Measurements from ENCODE around the gene ALKBH6.

Gene ALKBH6

GRCh38 chr19:36028313-36029041 is 14.5 kb upstream of the ALKBH6 start:
- Histone ChIP-seq H3K27ac (ENCODE audit: low read length) (peak overlapping the region; percentile 11), H3K36me3 (ENCODE audit: control insufficient read depth in 2 of 2, insufficient read depth in 2 of 2, low read length in 2 of 2) (peaks cover 21 to 27% of the 10 kb centered on the region in 2 donors)

GRCh38 chr19:36027696-36028095 is 13.7 kb upstream of the ALKBH6 start:
- H3K36me3 ChIP-seq (ENCODE audit: control insufficient read depth in 2 of 2, insufficient read depth in 2 of 2, low read length in 2 of 2) = peaks cover 26 to 31% of the 10 kb centered on the region in 2 donors
- H3K9me3 ChIP-seq (ENCODE audit: control insufficient read depth in 2 of 2, low read length in 2 of 2) = no peaks in the 10 kb centered on the region
- no peak overlapping the region for H3K4me3 ChIP-seq (ENCODE audit: low read length in 2 of 2)
- no peaks in the 10 kb centered on the region for H3K27me3 ChIP-seq (ENCODE audit: control insufficient read depth in 1 of 2, insufficient read depth in 2 of 2, low read length in 2 of 2)
- H3K4me1 ChIP-seq (ENCODE audit: control insufficient read depth, insufficient read depth, low read length) = peaks cover 9% of the 10 kb centered on the region
- H3K27ac ChIP-seq (ENCODE audit: low read length) = no peak overlapping the region
- H3K9ac ChIP-seq (ENCODE audit: low read length in 2 of 2) = no peak overlapping the region

More at GRCh38 chr19:36028313-36029041, 14.5 kb upstream of the ALKBH6 start:
- Histone ChIP-seq H3K27me3 (ENCODE audit: control insufficient read depth in 1 of 2, insufficient read depth in 2 of 2, low read length in 2 of 2) (no peaks in the 10 kb centered on the region), H3K9ac (ENCODE audit: low read length in 2 of 2) (no peak overlapping the region), H3K4me3 (ENCODE audit: low read length in 2 of 2) (no peak overlapping the region), H3K4me1 (ENCODE audit: control insufficient read depth, insufficient read depth, low read length) (peaks cover 16% of the 10 kb centered on the region), H3K9me3 (ENCODE audit: control insufficient read depth in 2 of 2, low read length in 2 of 2) (no peaks in the 10 kb centered on the region)

GRCh38 chr19:36026091-36026876 is 12.3 kb upstream of the ALKBH6 start:
- Histone ChIP-seq H3K4me1 (ENCODE audit: control insufficient read depth, insufficient read depth, low read length) (peaks cover 2% of the 10 kb centered on the region), H3K36me3 (ENCODE audit: control insufficient read depth in 2 of 2, insufficient read depth in 2 of 2, low read length in 2 of 2) (peaks cover 30 to 33% of the 10 kb centered on the region in 2 donors), H3K9me3 (ENCODE audit: control insufficient read depth in 2 of 2, low read length in 2 of 2) (no peaks in the 10 kb centered on the region), H3K27me3 (ENCODE audit: control insufficient read depth in 1 of 2, insufficient read depth in 2 of 2, low read length in 2 of 2) (no peaks in the 10 kb centered on the region), H3K27ac (ENCODE audit: low read length) (no peak overlapping the region), H3K9ac (ENCODE audit: low read length in 2 of 2) (no peak overlapping the region), H3K4me3 (ENCODE audit: low read length in 2 of 2) (no peak overlapping the region)

GRCh38 chr19:36025541-36025940 is 11.5 kb upstream of the ALKBH6 start:
- H3K9me3 ChIP-seq (ENCODE audit: control insufficient read depth in 2 of 2, low read length in 2 of 2) = no peaks in the 10 kb centered on the region
- no peak overlapping the region for H3K4me3 ChIP-seq (ENCODE audit: low read length in 2 of 2)
- H3K27me3 ChIP-seq (ENCODE audit: control insufficient read depth in 1 of 2, insufficient read depth in 2 of 2, low read length in 2 of 2) = no peaks in the 10 kb centered on the region
- no peak overlapping the region for H3K9ac ChIP-seq (ENCODE audit: low read length in 2 of 2)
- peaks cover 2% of the 10 kb centered on the region for H3K4me1 ChIP-seq (ENCODE audit: control insufficient read depth, insufficient read depth, low read length)
- H3K27ac ChIP-seq (ENCODE audit: low read length) = no peak overlapping the region
- H3K36me3 ChIP-seq (ENCODE audit: control insufficient read depth in 2 of 2, insufficient read depth in 2 of 2, low read length in 2 of 2) = peaks cover 30 to 33% of the 10 kb centered on the region in 2 donors

- Histone ChIP-seq H3K9ac (ENCODE audit: low read length in 2 of 2) (no peak overlapping the region), H3K4me1 (ENCODE audit: control insufficient read depth, insufficient read depth, low read length) (no peaks in the 10 kb centered on the region), H3K9me3 (ENCODE audit: control insufficient read depth in 2 of 2, low read length in 2 of 2) (no peaks in the 10 kb centered on the region), H3K27ac (ENCODE audit: low read length) (no peak overlapping the region), H3K27me3 (ENCODE audit: control insufficient read depth in 1 of 2, insufficient read depth in 2 of 2, low read length in 2 of 2) (no peaks in the 10 kb centered on the region), H3K4me3 (ENCODE audit: low read length in 2 of 2) (no peak overlapping the region), H3K36me3 (ENCODE audit: control insufficient read depth in 2 of 2, insufficient read depth in 2 of 2, low read length in 2 of 2) (peaks cover 30 to 41% of the 10 kb centered on the region in 2 donors)
Measured at GRCh38 chr19:36023432-36023831, 9.4 kb upstream of the ALKBH6 start.

- peaks cover 34 to 40% of the 10 kb centered on the region in 2 donors for H3K36me3 ChIP-seq (ENCODE audit: control insufficient read depth in 2 of 2, insufficient read depth in 2 of 2, low read length in 2 of 2)
Measured at GRCh38 chr19:36019061-36019670, 5.2 kb upstream of the ALKBH6 start.

GRCh38 chr19:36013280-36014011 is 567 bp downstream of the ALKBH6 start:
- Histone ChIP-seq H3K36me3 (ENCODE audit: control insufficient read depth in 2 of 2, insufficient read depth in 2 of 2, low read length in 2 of 2) (peaks cover 17 to 18% of the 10 kb centered on the region in 2 donors), H3K9ac (ENCODE audit: low read length in 2 of 2) (peak overlapping the region; percentile 80 to 95), H3K4me3 (ENCODE audit: low read length in 2 of 2) (peak overlapping the region; percentile 85 to 88), H3K27me3 (ENCODE audit: control insufficient read depth in 1 of 2, insufficient read depth in 2 of 2, low read length in 2 of 2) (no peaks in the 10 kb centered on the region), H3K9me3 (ENCODE audit: control insufficient read depth in 2 of 2, low read length in 2 of 2) (no peaks in the 10 kb centered on the region), H3K4me1 (ENCODE audit: control insufficient read depth, insufficient read depth, low read length) (peaks cover 26% of the 10 kb centered on the region), H3K27ac (ENCODE audit: low read length) (peak overlapping the region; percentile 83)

More at GRCh38 chr19:36019061-36019670, 5.2 kb upstream of the ALKBH6 start:
- Histone ChIP-seq H3K4me3 (ENCODE audit: low read length in 2 of 2) (no peak overlapping the region), H3K27me3 (ENCODE audit: control insufficient read depth in 1 of 2, insufficient read depth in 2 of 2, low read length in 2 of 2) (no peaks in the 10 kb centered on the region), H3K4me1 (ENCODE audit: control insufficient read depth, insufficient read depth, low read length) (peaks cover 4% of the 10 kb centered on the region), H3K9ac (ENCODE audit: low read length in 2 of 2) (no peak overlapping the region), H3K27ac (ENCODE audit: low read length) (no peak overlapping the region), H3K9me3 (ENCODE audit: control insufficient read depth in 2 of 2, low read length in 2 of 2) (no peaks in the 10 kb centered on the region)

GRCh38 chr19:36010402-36010801 is 3.6 kb downstream of the ALKBH6 start:
- Histone ChIP-seq H3K4me3 (ENCODE audit: low read length in 2 of 2) (no peak overlapping the region), H3K36me3 (ENCODE audit: control insufficient read depth in 2 of 2, insufficient read depth in 2 of 2, low read length in 2 of 2) (peaks cover 0 to 1% of the 10 kb centered on the region in 2 donors), H3K27ac (ENCODE audit: low read length) (peak overlapping the region; percentile 49), H3K9me3 (ENCODE audit: control insufficient read depth in 2 of 2, low read length in 2 of 2) (no peaks in the 10 kb centered on the region), H3K27me3 (ENCODE audit: control insufficient read depth in 1 of 2, insufficient read depth in 2 of 2, low read length in 2 of 2) (no peaks in the 10 kb centered on the region), H3K9ac (ENCODE audit: low read length in 2 of 2) (no peak overlapping the region), H3K4me1 (ENCODE audit: control insufficient read depth, insufficient read depth, low read length) (peaks cover 31% of the 10 kb centered on the region)

- H3K9ac ChIP-seq (ENCODE audit: low read length in 2 of 2) = peak overlapping the region; percentile 62 to 66
- peaks cover 31% of the 10 kb centered on the region for H3K4me1 ChIP-seq (ENCODE audit: control insufficient read depth, insufficient read depth, low read length)
- peak overlapping the region; percentile 49 for H3K27ac ChIP-seq (ENCODE audit: low read length)
- no peaks in the 10 kb centered on the region for H3K27me3 ChIP-seq (ENCODE audit: control insufficient read depth in 1 of 2, insufficient read depth in 2 of 2, low read length in 2 of 2)
- H3K4me3 ChIP-seq (ENCODE audit: low read length in 2 of 2) = peak overlapping the region; percentile 49 to 66
- no peaks in the 10 kb centered on the region for H3K36me3 ChIP-seq (ENCODE audit: control insufficient read depth in 2 of 2, insufficient read depth in 2 of 2, low read length in 2 of 2)
- H3K9me3 ChIP-seq (ENCODE audit: control insufficient read depth in 2 of 2, low read length in 2 of 2) = no peaks in the 10 kb centered on the region
Measured at GRCh38 chr19:36009633-36010379, 4.2 kb downstream of the ALKBH6 start.

Data from stomach smooth muscle (tissue), 2 donors.